Endothelial cell of umbilical vein (primary cell): ENCODE data around the gene THEMIS. TPM values are rescaled to one million over a fixed set of nuclear protein-coding genes. Genes with fewer than 3 reads are reported as not detected.
A peak's percentile ranks its signal among the peaks of the same experiment; 100 is the strongest.

ENCODE experiments used
- BruUV-seq: library from RNA; stranded (reverse); fragments of 400-500 nt; replicated peaks from 2 replicates; lab custom pipeline; 2021; lab: Mats Ljungman, UMichigan
- CTCF ChIA-PET: fragments of 300-600, 350-600 bp; sonication (Branson Sonifier 250); formaldehyde crosslinking; loops from one replicate; lab custom pipeline; 2021; ENCODE audit warnings: antibody characterized with exemption, inconsistent platforms; lab: Charles Lee
- POLR2A ChIA-PET: fragments of 300-600, 350-600 bp; sonication (Branson Sonifier 250); formaldehyde crosslinking; loops from one replicate; lab custom pipeline; 2021; ENCODE audit warnings: antibody characterized with exemption, inconsistent platforms; lab: Charles Lee
- DNase-seq: peaks from one replicate; pipeline ENCODE4 v3.0.0-alpha.2; 2011; ENCODE audit warnings: low read depth, low spot score
- FAIRE-seq: peaks from 2 replicates; lab custom pipeline; 2011; peaks lifted over from hg19 to GRCh38; lab: Jason Lieb, UNC
- H2AFZ ChIP-seq: 2 replicates; pipeline ENCODE4 v1.6.0; 2012; ENCODE audit warnings: low read depth, low read length, control low read depth, inconsistent platforms
- H3K27ac ChIP-seq: 2 replicates; pipeline ENCODE4 v1.5.1; 2011; ENCODE audit warnings: low read depth, mild to moderate bottlenecking, control low read depth, low read length, moderate library complexity; ENCODE audit not compliant: insufficient read depth
- H3K27me3 ChIP-seq, 2 experiments: 2 replicates each; pipeline versions ENCODE4 v1.6.0 to v1.6.1; 2011; ENCODE audit warnings: low read length in 2 of 2, mixed read lengths in 1 of 2; ENCODE audit not compliant: control insufficient read depth in 2 of 2, insufficient read depth in 2 of 2
- H3K36me3 ChIP-seq, 2 experiments: 2 replicates in 1 of 2; 3 replicates in 1 of 2; pipeline ENCODE4 v1.5.1; 2011; ENCODE audit warnings: low read length in 2 of 2, mild to moderate bottlenecking in 1 of 2, moderate library complexity in 1 of 2; ENCODE audit not compliant: control insufficient read depth in 2 of 2, insufficient read depth in 2 of 2; ENCODE audit errors: extremely low read depth in 1 of 2
- H3K4me1 ChIP-seq: 3 replicates; pipeline ENCODE4 v1.5.1; 2011; ENCODE audit warnings: mild to moderate bottlenecking, low read length; ENCODE audit not compliant: control insufficient read depth, insufficient read depth; ENCODE audit errors: extremely low read depth
- H3K4me2 ChIP-seq: 2 replicates; pipeline ENCODE4 v1.6.1; 2011; ENCODE audit warnings: low read length, control low read depth, mixed read lengths; ENCODE audit not compliant: insufficient read depth
- H3K4me3 ChIP-seq, 3 experiments: fragments of 200-600 bp in 1 of 3; sonication (generic), shearing (Covaris generic) in 1 of 3; replicated peaks in 1 of 3; 2 replicates each; pipeline ENCODE4 v1.5.1; 2011 to 2016; ENCODE audit warnings: control low read depth in 3 of 3, low read length in 3 of 3, mild to moderate bottlenecking in 2 of 3, inconsistent platforms in 1 of 3, low read depth in 1 of 3, moderate library complexity in 1 of 3; ENCODE audit not compliant: insufficient read depth in 1 of 3
- H3K79me2 ChIP-seq: 2 replicates; pipeline ENCODE4 v1.6.0; 2012; ENCODE audit warnings: low read length, inconsistent platforms; ENCODE audit not compliant: control insufficient read depth, insufficient read depth
- H3K9ac ChIP-seq: replicated peaks from 2 replicates; pipeline ENCODE3; 2011; ENCODE audit warnings: low read length, control low read depth; ENCODE audit not compliant: insufficient read depth; ENCODE audit errors: extremely low read depth
- H3K9me1 ChIP-seq: replicated peaks from 3 replicates; pipeline ENCODE4 v1.6.0; 2011; ENCODE audit warnings: mild to moderate bottlenecking, low read length; ENCODE audit not compliant: control insufficient read depth, insufficient read depth; ENCODE audit errors: extremely low read depth
- H3K9me3 ChIP-seq: replicated peaks from 2 replicates; pipeline ENCODE4 v1.5.1; 2012; ENCODE audit warnings: low read length, inconsistent platforms; ENCODE audit not compliant: control insufficient read depth, insufficient read depth
- H4K20me1 ChIP-seq: replicated peaks from 2 replicates; pipeline ENCODE3; 2011; ENCODE audit warnings: mild to moderate bottlenecking, low read length; ENCODE audit not compliant: control insufficient read depth, insufficient read depth; ENCODE audit errors: extremely low read depth
- FOS ChIP-seq: IDR thresholded peaks from 2 replicates; pipeline ENCODE4 v1.6.1; 2011; ENCODE audit warnings: mild to moderate bottlenecking, low read length, moderate library complexity, borderline replicate concordance; ENCODE audit not compliant: insufficient read depth
- GATA2 ChIP-seq: IDR thresholded peaks from 2 replicates; pipeline ENCODE4 v1.7.0; 2011; ENCODE audit warnings: low read depth, mild to moderate bottlenecking, moderate library complexity, mixed read lengths, low read length; ENCODE audit not compliant: insufficient read length, insufficient read depth
- JUN ChIP-seq: IDR thresholded peaks from 2 replicates; pipeline ENCODE4 v1.6.1; 2011; ENCODE audit warnings: borderline replicate concordance, low read depth; ENCODE audit not compliant: insufficient read length, insufficient read depth
- MAX ChIP-seq: IDR thresholded peaks from 2 replicates; pipeline ENCODE4 v1.6.1; 2011; ENCODE audit not compliant: insufficient read depth, insufficient read length
- MYC ChIP-seq: IDR thresholded peaks from one replicate; pipeline ENCODE4 v1.6.1; 2011; ENCODE audit warnings: mild to moderate bottlenecking, low read depth, low read length
- POLR2AphosphoS5 ChIP-seq: IDR thresholded peaks from 2 replicates; pipeline ENCODE4 v1.6.1; 2012; ENCODE audit warnings: low read depth, mild to moderate bottlenecking, control low read depth, low read length, moderate library complexity; ENCODE audit not compliant: insufficient read depth
- dilution Hi-C: fragments of 300-500 bp; cut with MboI; formaldehyde crosslinking; loops from one replicate; pipeline ENCODE4 v1.15.0; 2019; ENCODE audit warnings: low sequenced_read_pairs; ENCODE audit not compliant: extremely low pct_ligation_motif_present
- intact Hi-C: fragments of 100-400 bp; cut with micrococcal nuclease; formaldehyde crosslinking; loops from one replicate; pipeline ENCODE4 v1.10.0; 2022
- polyA plus RNA-seq, 4 experiments: library from polyadenylated mRNA; depleted of rRNA in 3 of 4; stranded (reverse) in 3 of 4; unstranded in 1 of 4; fragments of >200 nt; gene quantifications; 2 replicates each; pipeline versions ENCODE4 v1.2.1 to v1.2.3, GENCODE V29; 2011 to 2012; ENCODE audit warnings: missing spikeins in 1 of 4
- total RNA-seq: library from RNA; stranded (reverse); gene quantifications from 2 replicates; pipeline ENCODE4 v1.2.3, GENCODE V29; 2021
- TF ChIP-seq, protein P1 (sequence below), 2 donors: IDR thresholded peaks; 1 replicate in 1 of 2; 2 replicates in 1 of 2; pipeline ENCODE4 v1.5.1; 2011; ENCODE audit warnings: low read length in 2 of 2, mild to moderate bottlenecking in 2 of 2, moderate library complexity in 2 of 2, control low read depth in 1 of 2, inconsistent platforms in 1 of 2, low read depth in 1 of 2; ENCODE audit not compliant: insufficient read depth in 1 of 2; ENCODE audit errors: extremely low read depth in 1 of 2

The THEMIS gene
- total and polyA plus RNA-seq, 2 donors (not counting 3 experiments of a cell fraction or from before 2014, with no cell fraction given), result not detected

GRCh38 chr6:127855542-127856159 lies 45.2 kb downstream of the THEMIS start:
- no peak overlapping the region for H3K27ac ChIP-seq
- H3K9me1 ChIP-seq, result no peaks in the 10 kb centered on the region
- FAIRE-seq, result peak; percentile 42
- BruUV-seq, result no TSS peak
- peak; percentile 61 for DNase-seq
- no peaks in the 10 kb centered on the region for H3K36me3 ChIP-seq
- no peaks in the 10 kb centered on the region for H3K9me3 ChIP-seq
- peak overlapping the region; percentile 24 for H2AFZ ChIP-seq
- dilution Hi-C loops, result no loop called here
- H3K79me2 ChIP-seq, result no peaks in the 10 kb centered on the region
- TF ChIP-seq, protein P1, sequence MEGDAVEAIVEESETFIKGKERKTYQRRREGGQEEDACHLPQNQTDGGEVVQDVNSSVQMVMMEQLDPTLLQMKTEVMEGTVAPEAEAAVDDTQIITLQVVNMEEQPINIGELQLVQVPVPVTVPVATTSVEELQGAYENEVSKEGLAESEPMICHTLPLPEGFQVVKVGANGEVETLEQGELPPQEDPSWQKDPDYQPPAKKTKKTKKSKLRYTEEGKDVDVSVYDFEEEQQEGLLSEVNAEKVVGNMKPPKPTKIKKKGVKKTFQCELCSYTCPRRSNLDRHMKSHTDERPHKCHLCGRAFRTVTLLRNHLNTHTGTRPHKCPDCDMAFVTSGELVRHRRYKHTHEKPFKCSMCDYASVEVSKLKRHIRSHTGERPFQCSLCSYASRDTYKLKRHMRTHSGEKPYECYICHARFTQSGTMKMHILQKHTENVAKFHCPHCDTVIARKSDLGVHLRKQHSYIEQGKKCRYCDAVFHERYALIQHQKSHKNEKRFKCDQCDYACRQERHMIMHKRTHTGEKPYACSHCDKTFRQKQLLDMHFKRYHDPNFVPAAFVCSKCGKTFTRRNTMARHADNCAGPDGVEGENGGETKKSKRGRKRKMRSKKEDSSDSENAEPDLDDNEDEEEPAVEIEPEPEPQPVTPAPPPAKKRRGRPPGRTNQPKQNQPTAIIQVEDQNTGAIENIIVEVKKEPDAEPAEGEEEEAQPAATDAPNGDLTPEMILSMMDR (IDR thresholded peaks at IDR 0.05; ENCODE audit: extremely low read depth in 1 of 2, insufficient read depth in 1 of 2, low read depth in 1 of 2, low read length in 2 of 2), result peak; percentile 18 to 45
- TF ChIP-seq MYC (no peak), GATA2 (no peak), POLR2AphosphoS5 (no peak), MAX (no peak), FOS (no peak), JUN (no peak)
- intact Hi-C loops, result loop anchor here (1.0 to 2.0 kb wide), 4 partner anchors 473 to 1395 kb away; partner anchors contain the start of gene PTPRK
- no peak overlapping the region for H3K4me3 ChIP-seq
- no peaks in the 10 kb centered on the region for H3K4me1 ChIP-seq
- CTCF ChIA-PET, result interaction anchor here (0.5 to 4.1 kb wide), 85 partner anchors 8 to 1515 kb away, joined by 3 to 99 read pairs (median 4); partner anchors contain the start of gene PTPRK
- no peak overlapping the region for H3K4me2 ChIP-seq
- H3K27me3 ChIP-seq, result no peaks in the 10 kb centered on the region
- POLR2A ChIA-PET, result no interaction called here
- no peaks in the 10 kb centered on the region for H4K20me1 ChIP-seq
- no peak overlapping the region for H3K9ac ChIP-seq
